G401.6 (cell line): ENCODE measurements around the gene C10orf105.

ENCODE experiments used
- FAIRE-seq: peaks from 2 replicates; lab custom pipeline; 2012; peaks lifted over from hg19 to GRCh38; lab: Jason Lieb, UNC

The C10orf105 gene

GRCh38 chr10:71737001-71737833 lies 17.6 kb upstream of the C10orf105 start:
- FAIRE-seq, result no peak

DNA sequence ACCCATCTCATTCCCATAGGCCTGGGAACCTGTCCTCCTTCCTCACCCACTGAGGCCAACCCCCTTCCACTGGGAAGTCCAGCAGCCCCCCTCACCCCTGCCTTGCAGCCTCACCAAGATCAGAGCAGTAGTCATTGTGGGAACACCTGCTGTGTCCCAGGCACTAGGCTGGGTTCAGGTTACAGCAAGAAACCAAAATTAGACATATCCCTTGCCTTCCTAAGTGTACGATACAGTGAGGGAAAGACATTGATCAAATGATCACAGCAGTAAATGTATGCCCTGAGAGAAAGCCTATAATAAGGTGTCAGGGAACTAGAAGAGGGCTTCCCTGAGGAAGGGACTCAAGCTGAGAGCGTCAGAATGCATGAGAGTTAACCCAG lies 17.0 kb upstream of the C10orf105 start:
- no peak for FAIRE-seq

DNA sequence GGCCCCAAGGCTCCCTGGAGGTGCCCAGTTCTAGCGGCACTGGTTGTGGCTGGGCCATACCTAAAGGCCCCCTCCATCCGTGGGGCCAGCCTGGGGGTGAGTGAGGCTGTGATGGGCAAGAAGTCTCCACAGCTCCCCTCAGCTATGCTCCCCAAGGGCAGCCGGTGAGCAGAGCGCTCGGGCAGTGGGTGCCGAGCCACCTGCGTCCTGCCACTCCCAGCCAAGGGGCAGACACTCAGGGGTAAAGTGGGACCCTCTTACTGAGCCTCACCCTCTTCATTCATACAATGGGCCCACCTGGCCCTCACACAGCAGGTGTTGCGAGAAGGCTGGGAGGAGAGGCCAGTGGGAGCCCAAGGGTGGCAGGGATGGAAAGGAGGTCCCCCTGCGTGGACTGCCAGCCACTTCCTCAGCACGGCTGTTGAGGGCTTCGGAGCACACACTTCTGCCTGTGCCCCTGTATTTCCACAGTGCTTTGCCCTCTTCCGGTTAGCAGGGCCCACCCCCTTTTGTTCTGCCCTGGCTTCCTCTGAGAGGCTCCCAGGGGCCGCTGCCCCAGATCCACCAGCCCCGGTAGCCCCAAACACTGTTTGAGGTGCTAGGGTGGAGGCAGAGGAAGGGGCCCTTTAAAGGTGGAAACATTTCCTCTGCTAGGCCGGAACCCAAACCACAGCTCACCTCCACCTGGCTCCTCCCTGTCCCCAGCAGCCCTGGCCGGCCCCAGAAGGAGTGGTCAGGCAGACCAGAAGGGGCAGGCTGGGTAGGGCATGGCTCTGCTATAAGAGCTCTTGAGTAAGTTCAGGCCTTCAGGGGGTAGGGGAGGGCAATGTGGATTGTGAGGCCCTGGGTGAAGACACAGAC lies 16.4 kb upstream of the C10orf105 start:
- FAIRE-seq, result no peak

DNA sequence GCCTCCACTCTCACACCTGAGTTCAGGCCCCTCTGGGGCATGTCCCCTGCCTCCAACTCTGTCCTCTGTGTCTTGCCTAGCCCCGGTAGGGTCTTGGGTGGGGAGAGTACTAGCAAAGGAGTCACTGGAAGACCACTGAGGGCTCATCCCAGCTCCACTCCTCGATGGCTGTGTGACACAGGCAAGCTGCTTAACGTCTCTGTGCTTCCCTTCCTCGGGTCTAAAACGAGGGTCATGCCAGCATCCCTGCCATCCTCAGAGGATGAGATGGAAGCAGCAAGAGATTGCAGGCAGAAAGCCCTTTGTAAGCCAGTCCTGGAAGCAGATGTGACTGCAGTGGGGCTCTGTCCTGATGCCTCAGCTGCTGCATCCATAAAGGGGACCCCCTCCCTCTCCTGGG lies 15.2 kb upstream of the C10orf105 start:
- FAIRE-seq, result no peak

DNA sequence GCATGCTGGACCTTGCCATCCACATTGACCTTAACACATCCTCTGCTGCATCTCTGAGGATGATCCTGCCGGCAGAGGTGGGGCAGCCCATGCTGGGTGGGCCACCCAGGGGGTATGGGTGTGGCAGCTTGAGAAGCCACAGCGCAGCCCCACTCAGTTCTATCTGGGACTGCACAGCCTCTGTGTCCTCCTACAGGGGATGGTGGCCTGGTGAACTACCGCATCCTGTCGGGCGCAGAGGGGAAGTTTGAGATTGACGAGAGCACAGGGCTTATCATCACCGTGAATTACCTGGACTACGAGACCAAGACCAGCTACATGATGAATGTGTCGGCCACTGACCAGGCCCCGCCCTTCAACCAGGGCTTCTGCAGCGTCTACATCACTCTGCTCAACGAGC lies 12.2 kb upstream of the C10orf105 start:
- FAIRE-seq, result no peak

DNA sequence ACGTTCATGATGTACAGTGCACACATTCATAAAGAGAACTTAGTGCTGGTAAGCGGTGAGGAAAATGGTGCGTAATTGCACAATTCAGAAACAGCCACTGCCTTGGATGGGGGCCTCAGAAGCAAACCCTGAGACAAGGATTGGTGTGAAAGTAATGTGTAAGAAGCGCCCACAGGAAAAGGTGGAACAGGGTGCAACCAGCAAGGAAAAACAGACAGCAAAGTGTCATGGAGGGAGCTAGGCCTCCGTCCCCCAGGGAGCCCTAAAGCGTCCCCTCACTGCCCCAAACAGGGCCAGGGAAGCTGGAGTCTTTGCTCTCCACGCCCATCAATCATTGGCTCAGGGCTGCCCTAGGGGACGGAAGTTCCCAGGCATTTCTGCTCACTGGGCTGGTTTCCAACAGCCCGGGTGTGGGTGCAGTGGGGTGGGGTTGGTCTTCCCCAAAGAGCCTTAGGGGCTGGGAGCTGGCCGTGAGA lies 9.6 kb upstream of the C10orf105 start:
- FAIRE-seq, result no peak

DNA sequence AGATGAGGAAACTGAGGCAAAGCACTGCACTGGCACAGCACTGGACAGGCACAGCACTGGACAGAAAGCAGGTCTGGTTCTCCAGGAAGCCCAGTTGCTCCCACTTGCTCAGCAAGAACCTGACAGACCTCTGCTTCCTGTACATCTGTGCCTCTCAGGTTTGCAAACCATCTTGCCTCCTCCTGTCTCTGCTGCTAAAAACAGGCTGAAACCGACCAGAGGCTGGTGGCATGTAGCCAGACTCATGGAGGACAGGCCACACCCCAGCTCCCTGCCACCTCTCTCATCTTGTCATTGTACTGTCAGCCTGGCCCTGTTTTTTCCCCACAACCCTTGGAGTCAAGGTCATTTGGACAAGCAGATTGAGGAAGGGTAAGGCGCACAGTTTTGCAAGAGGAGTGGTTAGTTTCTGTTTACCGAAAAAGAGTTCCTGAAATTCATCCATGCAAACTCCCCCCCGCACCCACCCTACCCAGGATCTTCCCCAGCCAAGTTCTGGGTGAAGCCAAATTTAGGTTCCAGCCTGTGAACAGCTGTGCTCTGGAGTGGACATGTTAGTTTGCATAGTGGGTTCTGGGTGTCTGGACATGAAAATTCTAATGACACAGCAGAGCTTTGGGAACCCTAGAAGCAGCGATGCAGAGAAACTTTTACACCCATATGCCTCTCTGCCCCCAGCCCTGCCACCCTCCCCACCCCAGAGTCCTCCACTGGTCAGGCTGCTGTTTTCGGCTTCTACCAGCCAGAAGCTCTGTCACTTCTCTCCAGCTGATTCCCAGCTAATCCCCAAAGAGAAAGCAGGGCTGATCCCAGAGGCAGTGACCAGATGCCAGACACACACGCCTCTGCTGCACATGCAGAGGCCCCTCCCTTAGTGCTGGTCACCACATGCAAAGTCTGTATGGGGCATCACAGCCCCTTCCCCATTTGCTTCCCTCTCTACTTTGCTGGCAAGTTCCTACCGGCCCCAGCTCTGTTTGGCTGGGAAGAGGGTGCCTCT lies 8.5 kb upstream of the C10orf105 start:
- FAIRE-seq, result no peak

DNA sequence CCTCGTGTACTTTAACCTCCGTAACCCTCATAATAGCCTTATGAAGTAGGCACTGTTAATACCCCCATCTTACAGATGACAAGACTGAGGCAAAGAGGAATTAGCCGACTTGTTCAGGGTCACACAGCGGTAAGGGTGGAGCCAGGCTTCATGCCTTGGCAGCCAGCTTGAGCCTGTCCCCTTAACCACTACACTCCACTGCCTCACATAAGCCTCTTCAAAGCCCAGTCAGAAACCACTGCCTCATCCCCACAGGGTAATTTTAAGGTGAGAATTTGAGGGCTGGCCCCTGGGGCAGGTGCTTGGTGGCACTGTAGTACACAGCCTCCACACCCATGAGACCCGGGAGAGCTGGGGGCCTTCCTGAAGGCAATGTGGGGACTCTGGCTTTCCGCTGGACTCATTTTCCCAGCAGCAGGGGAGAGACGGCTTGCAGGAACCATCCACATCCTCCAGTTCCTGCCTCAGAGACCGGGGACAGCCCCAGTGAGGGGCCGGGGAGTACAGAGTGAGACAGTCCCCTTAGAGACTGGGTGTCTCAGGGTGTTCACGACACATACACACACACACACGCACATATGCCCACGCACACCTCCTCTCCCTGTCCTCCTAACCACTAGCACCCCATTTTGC lies 7.6 kb upstream of the C10orf105 start:
- no peak for FAIRE-seq

GRCh38 chr10:71726580-71727104 lies 7.1 kb upstream of the C10orf105 start:
- FAIRE-seq, result no peak

GRCh38 chr10:71725998-71726579 lies 6.5 kb upstream of the C10orf105 start:
- no peak for FAIRE-seq

GRCh38 chr10:71725249-71725648 lies 5.7 kb upstream of the C10orf105 start:
- FAIRE-seq, result no peak

DNA sequence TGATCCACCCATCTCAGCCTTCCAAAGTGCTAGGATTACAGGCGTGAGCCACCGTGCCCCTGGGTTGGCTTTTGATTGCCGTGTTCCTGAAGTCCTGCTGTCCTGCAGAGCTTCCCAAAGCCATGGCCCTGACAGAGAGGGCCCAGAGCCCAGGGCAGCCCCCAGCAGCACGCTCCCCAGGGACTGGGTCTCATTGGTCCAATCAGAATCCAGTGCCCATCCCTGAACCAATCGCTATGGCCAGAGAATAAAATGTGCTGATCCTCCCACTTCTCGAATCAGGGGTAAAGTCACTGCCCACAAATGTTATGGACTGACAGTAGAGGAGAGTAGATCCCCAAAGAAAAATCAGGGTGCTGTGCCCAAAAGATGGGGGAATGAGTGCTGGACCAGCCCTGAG lies 5.0 kb upstream of the C10orf105 start:
- no peak for FAIRE-seq

GRCh38 chr10:71723311-71723710 lies 3.7 kb upstream of the C10orf105 start:
- no peak for FAIRE-seq

DNA sequence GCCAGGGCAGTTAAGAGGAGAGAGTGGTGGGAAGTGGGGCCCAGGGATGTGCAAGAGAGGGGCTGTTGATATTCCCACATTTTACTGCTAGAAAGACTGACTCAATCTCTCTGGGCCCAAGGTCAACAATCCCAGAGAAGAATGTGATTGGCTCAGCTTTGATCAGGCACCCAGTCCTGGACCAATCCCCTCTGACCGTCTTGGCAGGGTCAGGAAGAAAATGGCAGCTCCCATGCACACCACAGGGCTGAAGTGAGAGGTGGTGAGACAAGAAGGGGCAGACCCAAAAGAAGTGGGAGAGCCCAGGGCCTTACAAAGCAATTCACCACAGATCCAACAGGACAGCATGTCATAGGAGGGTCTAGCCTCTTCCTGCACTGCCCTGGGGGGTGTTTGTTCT lies 3.3 kb upstream of the C10orf105 start:
- FAIRE-seq, result no peak

DNA sequence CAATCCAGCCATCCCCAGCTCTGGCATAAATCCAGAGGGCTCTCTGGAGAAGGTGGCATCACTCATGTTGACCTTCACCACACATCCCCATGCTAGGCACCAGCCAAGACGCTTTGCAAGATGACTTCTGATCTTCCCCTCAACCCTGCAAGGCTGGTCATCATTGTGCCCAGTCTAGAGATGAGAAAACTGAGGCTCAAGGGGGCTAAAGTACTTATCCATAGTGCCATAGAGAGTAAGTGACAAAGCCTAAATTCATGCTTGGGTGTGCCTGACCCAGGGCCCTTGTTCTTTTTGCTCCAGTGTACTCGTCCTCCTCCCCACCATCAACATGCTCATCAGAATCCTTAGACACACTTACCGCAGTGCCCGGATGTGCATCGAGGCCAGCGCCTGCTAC lies 1.7 kb upstream of the C10orf105 start:
- no peak for FAIRE-seq

DNA sequence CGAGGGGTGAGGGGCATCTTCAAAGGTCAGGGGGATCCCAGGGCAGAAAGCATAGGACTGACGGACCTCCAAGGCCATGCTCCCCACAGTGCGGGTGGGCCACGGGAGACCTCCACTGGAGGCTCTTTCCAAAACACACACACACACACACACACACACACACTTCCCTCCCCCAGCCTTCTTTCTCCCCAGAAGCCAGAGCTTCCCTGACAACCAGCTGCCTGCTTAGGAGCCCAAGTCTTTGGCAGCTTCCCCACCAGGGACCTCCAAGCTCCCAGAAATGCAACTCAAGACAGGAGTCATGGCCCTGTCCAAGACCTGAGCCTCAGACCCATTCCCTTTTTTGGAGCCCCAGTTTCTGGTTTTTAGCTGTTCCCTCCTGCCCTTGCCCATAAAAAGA lies 710 bp upstream of the C10orf105 start:
- FAIRE-seq, result no peak

DNA sequence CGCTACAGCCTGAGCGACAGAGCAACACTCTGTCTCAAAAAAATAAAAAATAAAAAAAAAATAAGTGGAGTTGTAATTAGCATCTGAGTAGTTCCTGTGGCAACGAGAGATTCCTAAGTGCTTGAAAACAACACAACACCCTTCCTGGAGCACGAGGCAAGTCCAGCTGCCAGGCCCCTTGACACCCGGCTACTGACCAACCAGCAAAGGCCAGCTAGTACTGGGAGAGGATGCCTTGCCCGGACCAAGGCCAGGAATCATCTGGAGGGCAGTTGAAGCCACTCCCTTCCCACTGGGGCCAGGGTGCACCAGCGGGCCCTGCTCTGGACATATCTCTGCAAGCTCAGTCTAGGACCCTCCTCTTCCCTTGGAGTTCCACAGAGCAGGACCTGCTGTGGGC lies 536 bp downstream of the C10orf105 start:
- no peak for FAIRE-seq

DNA sequence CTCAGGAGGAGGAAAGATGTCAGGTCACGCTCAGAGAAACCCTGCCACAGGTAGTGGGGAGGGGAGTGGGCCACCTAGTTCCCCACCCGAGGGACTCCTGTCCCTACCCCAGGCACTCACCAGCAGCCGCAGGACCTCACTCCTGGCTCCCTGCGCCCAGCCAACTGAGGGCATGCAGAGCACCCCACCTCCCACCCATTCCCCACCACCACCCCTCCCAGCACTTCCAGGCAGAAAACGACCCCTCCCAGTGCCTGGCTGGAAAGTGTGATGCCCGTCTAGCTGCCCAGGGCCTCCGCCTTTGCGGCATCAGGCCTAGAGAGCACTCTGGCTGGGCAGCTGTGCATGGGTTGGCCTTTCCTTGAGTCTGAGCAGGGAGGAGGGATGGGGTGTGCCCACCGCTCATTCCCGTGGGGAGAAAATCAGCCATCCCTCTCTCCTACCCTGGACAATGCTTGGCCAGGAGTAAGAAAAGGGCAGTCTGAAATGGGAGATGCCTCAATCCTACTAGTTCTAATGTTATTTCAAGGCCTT lies 1.3 kb downstream of the C10orf105 start:
- no peak for FAIRE-seq

DNA sequence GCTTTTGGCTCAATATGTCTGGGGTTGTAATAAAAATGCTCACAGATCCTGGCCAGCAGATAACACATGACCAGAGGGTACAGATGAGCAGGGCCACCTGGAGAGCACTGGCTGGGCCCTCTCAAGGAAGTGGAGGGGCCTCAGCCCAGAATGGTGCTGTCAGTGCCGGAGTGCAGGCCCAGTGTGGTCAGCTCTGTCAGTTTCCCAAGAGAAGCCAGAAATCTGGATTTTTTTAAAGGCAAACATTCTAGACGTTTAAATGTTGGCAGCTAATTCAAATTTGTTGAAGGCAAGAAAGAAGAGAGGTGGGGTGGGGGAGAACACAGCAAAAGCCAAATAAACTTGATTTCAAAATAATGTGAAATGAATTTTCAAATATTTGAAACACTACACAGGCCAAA lies 2.0 kb downstream of the C10orf105 start:
- no peak for FAIRE-seq

GRCh38 chr10:71717056-71717455 lies 2.5 kb downstream of the C10orf105 start:
- FAIRE-seq, result no peak

DNA sequence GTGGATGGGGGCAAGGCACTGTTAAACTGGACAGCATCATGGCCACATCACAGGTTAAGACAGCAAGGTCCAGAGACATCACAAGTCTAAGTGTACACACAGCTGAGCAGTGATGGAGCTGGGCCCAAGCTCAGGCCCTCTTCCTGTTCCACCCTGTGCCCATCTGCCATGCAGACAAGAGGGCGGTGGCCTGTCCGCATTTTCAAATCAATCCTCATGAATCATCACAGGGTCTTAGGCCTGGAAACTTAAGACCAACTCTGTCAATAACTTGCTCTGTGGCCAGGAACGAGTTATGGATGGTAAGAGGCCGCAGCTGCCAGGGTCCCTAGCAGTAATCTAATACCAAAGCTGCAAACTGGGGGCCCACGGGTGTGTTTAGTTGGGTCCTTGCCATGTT lies 3.2 kb downstream of the C10orf105 start:
- no peak for FAIRE-seq
